HG03521 (cell line): ENCODE results near the gene TNPO3.
A peak's percentile ranks its signal among the peaks of the same experiment; 100 is the strongest.
"Not testable (repeated sequence)": the region's sequence is repeated elsewhere in the genome, so short reads cannot be mapped to it uniquely, and the experiment has no call there.

Experiments
- ATAC-seq: cut with Tn5 transposase; IDR thresholded peaks from one replicate; pipeline ENCODE4 v1.9.1; 2021; ENCODE audit warnings: mild to moderate bottlenecking, moderate library complexity; ENCODE audit not compliant: unreplicated experiment

The TNPO3 gene

DNA sequence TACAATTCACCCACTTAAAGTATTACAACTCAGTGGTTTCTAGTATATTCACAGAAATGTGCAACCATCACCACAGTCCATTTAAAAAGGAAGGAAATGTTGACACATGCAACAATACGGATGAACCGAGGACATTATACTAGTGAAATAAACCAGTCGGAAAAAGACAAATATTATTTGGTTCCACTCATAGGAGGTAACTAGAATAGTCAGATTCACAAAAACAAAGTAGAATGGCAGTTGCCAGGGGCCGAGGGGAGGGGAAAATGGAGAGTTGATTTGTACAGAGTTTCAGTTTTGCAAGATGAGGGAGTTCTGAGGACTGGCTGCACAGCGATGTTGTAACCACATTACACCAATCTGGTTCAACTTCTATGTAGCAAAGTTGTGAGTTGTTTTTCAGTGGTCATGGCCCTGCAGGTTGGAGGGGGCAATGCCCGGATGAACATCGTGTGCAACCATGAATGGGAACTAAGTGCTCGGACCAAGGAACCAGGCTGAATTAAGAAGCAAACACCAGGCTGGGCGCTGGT lies 17.6 kb upstream of the TNPO3 start:
- ATAC-seq: no peak

DNA sequence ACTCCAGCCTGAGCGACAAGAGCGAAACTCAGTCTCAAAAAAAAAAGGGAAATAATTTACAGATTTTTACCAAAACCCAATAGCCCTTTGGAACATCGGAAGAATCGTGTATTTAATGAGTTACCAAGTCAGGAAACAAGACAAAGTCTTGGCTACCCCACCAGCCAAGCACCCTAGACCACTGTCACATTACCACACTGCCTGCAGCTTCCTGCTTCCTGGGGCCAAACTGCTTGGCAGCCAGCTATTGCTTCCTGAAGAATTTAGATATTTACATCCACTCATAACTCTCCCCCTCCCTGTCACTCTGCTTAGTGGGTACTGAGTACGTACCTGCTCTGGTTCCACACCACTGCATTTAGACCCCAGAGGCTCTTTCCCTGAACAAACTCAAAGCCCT lies 14.1 kb upstream of the TNPO3 start:
- no peak for ATAC-seq

DNA sequence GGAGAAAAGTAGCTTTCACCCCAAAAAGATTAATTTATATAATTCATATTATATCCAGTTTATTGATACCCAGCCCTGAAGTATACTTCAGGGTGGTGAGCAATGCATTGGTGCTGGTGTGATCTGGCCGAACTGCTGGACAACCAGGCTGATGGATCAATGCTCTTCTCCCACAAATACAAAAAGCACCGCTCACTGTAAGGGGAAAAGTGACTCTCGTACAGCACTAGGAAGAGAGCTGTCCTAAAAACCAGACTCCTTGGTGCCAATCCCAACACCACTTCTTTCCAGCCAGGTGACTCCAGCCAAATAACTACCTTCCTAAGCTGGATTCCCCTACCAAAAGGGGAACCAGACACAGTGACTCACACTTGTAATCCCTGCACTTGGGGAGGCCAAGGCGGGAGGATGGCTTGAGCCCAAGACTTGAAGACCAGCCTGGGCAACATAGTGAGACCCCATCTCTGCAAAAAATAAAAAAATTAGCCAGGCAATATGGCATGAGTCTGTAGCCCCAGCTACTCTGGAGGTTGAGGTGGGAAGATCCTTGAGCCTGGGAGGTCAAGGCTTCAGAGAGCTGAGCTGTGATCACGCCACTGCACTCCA lies 13.1 kb upstream of the TNPO3 start:
- ATAC-seq: no peak

DNA sequence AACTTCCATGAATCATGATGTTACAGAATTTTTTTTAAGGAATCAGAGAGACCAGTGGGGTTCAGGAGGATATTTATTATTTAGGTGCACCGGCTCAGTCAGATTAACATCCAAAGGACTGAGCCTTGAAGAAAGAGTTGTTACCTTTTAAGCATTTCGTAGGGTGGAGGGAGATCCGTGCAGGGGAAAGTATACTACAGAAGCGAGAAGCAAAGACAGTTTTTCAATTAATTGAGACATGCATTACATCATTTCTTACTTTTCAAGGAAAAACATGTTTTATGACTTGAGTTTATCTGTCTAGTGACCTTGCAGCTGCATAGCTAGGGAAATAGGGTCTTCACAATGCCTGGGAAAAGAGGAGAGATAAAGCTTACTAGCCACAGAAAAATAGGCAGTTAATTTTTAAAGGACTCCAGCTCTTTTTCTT lies 12.2 kb upstream of the TNPO3 start:
- not testable (repeated sequence) for ATAC-seq

DNA sequence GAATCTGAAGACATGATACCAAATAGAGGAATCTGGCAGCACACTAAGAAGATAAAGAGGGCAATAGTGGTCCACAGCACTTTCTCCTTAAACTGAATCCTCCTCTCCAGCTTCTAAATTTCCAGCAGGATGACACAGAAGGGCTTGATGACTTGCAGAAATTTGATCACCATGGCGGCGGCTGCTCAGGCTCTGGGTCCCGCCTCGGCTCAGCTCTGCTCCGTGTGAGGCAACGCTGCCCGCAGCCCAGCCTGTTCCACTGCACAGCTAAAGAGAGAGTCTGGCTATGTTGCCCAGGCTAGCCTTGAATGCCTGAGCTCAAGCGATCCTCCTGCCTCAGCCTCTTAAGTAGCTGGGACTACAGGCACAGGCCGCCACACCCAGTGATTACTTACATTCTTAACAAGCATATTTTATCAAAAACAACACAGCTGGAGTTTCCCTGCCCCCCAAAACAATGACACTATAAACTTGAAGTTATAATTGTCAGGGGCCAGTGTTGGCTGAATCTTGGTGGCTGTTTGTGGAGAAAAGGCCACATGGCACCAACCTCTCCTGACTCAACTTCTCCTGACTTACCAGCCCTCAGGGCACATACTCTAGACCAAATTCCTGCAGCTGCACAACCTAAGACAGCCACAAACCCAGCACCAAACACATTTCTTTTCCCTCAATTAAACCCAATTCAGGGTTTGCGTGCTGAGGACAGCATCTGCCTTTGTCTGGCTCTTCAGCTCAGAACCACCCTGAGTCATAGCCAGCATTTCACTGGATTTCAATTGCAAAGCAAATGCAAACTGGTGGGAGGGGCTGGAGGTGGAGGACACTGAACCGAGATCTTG lies 11.6 kb upstream of the TNPO3 start:
- ATAC-seq: no peak

DNA sequence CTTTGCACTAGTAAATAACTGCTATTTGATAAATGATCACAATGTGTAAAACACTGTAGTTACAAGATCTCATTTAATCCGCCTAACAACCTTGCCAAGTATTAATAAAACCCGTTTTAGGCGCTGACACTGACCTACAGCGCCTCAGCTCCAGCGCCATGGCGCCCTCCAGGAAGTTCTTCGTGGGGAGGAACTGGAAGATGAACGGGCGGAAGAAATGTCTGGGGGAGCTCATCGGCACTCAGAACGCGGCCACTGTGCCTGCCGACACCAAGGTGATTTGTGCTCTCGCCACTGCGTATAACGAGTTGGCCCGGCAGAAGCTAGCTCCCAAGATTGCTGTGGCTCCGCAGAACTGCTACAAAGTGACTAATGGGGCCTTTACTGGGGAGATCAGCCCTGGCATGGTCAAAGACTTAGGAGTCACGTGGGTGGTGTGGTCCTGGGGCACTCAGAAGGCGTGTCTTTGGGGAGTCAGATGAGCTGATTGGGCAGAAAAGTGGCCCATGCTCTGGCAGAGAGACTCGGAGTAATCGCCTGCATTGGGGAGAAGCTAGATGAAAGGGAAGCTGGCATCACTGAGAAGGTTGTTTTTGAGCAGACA lies 1.1 kb upstream of the TNPO3 start:
- ATAC-seq: no peak

DNA sequence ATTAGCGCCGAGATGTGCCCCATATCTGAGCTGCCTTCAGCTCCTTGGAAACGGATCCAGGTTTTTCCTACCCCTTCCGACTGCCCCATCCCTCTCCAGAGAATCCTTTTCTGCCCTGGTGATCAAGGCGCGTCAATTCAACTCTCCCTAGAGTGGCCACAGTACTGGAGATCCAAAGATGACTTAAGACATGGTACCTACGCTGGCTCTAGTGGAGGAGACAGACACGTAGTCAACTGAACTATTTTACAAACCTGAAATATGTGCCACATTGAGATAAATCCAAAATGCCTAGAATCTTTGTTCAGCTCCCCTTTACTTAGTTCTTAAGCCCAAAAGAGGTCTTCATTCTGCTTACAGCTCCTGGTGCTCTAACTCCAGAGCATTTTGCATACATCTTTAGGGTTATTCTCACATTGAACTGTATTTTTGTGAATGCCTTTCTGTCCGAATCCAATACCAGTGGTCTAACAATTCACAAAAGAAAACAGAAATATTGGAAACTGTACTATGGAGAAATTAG lies 444 bp upstream of the TNPO3 start:
- ATAC-seq: peak; percentile 8

DNA sequence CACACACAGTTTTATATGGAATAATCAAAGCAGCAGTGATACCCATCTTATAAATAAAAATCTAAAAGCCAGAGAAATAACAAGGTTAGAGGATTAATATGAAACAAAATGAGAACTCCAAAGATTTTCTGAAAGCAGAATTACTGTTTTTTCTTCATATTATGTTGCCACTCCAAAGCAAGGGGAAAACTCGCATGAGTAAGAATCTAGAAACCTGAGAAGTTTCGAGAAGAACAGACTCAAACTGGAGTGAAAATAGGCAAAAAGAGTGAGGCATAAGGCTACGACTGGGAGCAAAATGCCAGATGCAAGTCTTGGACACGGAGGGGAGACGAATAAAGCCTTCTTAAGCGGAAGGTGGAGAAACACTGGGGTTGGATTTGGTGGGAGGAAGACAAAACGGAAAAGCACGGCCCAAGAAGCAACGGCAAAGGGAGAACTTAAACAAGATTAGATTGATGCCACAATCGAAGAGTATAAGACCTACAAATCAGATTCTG lies 923 bp downstream of the TNPO3 start:
- ATAC-seq: no peak

DNA sequence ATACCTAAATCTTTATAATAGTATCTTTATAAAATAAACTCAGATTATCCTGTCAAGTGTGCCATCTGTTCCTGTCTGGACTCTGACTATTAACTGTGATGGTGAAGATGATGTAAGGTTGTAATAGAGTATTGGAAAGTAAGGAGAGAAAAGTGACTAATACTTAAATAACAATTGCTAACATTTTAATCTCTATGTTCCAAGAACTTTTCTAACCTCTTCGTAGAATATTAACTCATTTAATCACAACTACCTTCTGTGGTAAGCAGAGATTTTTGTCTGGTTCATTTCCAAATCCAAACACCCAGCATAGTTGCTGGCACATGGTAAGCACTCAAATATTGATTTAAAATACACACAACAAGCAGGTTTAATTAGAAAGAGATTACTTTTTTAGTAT lies 2.5 kb downstream of the TNPO3 start:
- no peak for ATAC-seq

DNA sequence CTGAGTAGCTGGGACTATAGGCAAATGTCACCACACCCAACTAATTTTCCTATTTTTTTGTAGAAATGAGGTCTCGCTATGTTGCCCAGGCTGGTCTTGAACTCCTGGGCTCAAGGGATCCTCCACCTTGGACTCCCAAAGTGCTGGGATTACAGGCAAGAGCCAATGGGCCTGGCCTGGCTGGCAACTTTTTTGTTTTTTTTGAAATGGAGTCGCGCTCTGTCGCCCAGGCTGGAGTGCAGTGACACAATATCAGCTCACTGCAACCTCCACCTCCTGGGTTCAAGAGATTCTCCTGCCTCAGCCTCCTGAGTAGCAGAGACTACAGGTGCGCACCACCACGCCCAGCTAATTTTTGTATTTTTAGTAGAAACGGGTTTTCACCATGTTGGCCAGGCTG lies 3.5 kb downstream of the TNPO3 start:
- not testable (repeated sequence) for ATAC-seq

DNA sequence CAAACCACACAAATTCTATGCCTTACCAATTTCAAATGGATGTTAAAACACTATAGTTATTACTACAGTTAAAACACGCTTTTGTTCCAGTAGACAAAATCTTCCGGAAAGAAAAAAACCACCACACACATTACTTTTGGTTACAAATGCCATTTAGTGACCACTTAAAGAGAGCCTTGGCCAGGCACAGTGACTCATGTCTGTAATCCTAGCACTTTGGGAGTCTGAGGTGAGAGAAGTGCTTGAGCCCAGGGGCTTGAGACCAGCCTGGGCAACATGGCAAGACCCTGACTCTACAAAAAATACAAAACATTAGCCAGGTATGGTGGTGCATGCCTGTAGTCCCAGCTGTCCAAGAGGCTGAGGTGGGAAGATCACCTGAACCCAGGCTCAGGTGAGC lies 7.2 kb downstream of the TNPO3 start:
- no peak for ATAC-seq

DNA sequence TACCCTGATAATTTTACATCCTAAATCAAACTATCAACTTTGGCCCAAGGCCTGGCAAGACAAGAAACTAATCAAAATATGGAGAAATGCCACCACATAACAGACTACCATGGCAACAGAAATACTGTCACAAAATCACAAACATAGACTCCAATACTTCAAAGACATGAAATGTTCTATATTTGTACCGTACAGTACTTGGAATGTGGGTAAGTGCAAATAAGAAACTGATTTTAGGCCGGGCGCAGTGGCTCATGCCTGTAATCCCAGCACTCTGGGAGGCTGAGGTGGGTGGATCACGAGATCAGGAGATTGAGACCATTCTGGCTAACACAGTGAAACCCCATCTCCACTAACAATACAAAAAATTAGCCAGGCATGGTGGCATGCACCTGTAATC lies 9.2 kb downstream of the TNPO3 start:
- ATAC-seq: no peak

DNA sequence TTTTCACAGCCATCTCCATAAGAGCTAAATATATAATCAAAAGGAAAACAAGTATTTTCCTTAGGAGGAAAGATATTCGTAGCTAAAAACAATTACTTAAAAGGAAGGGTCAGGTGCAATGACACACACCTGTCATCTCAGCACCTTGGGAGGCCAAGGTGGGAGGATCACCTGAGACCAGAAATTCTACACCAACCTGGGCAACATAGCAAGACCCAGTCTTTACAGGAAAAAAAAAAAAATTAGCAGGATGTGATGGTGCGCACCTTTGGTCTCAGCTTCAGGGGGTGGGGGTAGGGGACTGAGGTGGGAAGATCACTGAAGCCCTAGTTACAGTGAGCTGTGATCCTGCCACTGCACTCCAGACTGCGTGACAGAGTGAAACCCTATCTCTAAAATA lies 11.9 kb downstream of the TNPO3 start:
- no peak for ATAC-seq

DNA sequence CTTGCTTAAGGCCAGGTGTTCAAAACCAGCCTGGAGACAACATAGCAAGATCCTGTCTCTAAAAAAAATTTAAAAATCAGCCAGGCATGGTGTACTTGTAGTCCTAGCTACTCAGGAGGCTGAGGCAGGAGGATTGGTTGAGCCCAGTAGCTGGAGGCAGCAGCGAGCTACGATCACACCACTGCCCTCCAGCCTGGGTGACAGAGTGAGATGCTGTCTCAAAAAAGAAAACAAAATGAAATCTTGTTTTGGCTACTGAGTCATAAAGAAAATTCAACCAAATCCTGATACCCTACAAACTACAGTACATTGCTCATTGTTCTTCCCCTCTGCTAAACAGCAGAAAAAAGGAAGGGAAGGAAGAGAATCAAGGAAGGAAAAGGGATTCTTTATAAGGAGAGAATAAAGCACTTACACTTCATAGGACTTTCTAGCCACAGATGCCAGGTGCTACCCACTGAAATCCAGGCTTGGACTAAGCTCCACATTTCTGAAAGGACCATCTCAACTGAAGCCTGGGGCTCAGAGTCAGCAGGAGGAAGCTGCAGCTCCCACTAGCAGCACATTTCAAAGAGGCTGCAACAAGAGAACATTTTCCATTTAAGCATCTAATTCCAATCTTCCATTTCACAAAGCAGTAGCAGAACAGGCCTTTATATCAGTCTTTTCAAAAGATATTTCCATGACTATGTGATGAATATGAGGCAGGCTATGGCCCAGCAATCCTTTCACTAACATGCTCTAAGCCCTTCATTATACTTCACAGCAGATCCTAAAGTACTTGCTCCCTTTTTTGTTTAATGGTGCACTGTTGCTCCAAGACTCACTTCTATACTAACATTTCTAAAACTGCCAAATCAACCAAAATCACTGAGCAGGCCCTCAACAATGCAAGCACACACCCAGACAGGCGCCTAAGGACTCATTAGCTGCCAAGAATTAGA lies 13.5 kb downstream of the TNPO3 start:
- no peak for ATAC-seq

DNA sequence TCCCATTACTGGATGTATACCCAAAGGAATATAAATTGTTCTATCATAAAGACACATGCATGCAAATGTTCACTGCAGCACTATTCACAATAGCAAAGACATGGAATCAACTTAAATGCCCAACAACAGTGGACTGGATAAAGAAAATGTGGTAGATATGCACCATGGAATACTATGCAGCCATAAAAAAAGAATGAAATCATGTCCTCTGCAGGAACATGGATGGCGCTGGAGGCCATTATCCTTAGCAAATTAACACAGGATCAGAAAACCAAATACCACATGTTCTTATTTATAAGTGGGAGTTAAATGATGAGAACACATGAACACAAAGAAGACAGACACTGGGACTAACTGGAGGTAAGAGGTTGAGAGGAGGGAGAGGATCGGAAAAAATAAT lies 16.4 kb downstream of the TNPO3 start:
- not testable (repeated sequence) for ATAC-seq

DNA sequence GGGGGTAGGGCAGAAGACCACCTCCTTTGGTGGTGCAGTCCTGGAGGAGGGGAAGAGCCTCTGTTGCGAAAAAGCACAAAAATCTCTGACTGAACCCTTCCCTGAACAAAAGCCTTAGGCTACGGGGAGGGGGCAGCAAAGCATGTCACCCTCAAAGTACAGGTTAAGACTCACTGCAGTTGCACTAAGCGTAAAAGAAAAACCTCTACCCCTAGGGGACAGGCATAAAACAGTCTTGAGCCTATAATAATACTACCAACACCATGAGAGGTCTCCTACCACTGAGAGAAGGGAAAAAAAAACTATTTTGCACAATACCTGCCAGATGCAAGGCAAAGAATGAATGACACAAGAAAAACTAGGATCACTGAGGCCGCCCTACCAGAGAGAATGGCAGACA lies 17.3 kb downstream of the TNPO3 start:
- ATAC-seq: no peak

DNA sequence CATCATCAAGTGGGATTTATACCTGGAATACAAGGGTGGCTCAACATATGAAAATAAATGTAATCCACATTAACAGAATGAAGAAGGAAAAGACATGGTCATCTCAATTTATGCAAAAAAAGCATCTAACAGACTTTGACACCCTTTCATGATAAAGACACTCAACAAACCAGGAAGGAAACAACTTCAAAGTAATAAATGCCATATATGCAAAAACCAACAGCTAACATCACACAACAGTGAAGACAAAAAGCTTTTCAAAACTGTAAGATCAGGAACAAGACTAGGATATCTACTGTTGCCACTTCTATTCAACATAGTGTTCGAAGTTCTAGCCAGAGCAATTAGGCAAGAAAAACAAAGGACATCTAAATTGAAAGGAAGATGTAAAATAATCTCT lies 22.9 kb downstream of the TNPO3 start:
- no peak for ATAC-seq

DNA sequence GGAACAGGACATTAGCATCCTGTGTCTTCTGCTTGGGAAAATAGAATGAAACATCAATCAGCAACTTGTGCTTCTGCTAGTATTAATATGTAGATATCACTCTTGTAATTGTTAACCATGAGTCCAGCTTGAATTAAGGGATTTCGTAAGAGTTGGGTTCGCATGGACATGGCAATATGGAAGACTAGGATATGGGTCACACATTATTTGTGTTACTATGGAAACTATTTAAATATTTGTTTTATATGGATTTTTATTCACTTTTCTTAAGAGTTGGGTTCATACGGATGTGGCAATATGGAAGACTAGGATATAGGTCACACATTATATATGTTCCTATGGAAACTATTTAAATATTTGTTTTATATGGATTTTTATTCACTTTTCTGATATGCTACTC lies 24.5 kb downstream of the TNPO3 start:
- ATAC-seq: no peak

DNA sequence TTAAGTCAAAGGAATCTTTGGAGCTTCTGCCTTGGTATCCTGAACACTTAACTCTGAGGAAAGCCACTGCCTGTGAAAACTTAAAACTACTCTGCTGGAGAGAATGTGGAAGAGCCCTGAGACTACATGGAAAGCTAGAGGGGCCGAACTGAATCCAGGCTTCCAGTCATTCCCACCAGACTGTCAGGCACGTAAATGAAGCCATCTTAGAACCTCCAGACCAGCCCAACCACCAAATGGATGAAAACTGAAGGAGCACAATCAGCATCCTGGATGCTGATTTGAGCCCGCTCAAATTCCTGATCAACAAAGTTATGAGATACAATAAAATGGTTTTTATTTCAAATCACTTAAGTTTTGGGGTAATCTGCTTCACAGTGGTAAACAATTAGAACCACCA lies 30.8 kb downstream of the TNPO3 start:
- no peak for ATAC-seq

DNA sequence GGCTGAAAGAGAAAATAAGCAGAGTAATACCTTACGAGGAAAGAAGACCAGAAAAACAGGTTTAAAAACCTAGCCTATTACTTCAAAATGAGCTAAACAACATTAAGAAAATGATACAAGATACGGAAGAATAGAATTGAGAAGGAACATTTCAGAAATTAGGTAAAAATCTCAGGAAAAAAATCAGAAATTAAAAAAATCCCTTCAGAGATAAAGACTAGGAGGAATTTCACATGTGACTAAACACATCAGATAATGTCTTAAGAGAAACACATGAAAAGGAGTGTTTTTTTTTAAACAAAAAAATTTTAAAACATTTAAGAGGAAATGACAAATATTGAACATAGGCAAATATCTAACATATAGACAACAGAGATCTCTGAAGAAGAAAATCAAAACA lies 33.3 kb downstream of the TNPO3 start:
- no peak for ATAC-seq
